Measurements from ENCODE around the gene FOLH1.
"Not testable (repeated sequence)": the region's sequence is repeated elsewhere in the genome, so short reads cannot be mapped to it uniquely, and the experiment has no call there.

DNA sequence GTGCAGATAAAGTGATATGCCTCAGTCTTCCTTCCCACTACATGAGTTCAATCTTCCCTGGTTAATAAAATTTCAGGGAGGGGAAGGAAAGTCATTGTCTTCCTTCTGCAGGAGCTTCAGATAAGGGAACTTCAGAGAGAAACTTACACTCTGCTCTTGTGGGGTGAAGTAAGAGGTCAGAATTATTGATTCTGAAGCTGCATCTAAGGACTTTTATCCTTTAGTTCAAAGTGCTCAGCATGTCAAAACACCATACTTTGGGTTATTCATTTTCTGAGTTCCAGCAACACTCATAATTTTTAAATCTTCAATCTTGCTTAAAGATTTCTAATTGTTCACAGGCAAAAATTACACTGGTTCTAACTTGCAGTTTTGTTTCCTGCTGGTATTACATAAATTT lies 33.0 kb downstream of the FOLH1 start:
- TF ChIP-seq, protein P1, sequence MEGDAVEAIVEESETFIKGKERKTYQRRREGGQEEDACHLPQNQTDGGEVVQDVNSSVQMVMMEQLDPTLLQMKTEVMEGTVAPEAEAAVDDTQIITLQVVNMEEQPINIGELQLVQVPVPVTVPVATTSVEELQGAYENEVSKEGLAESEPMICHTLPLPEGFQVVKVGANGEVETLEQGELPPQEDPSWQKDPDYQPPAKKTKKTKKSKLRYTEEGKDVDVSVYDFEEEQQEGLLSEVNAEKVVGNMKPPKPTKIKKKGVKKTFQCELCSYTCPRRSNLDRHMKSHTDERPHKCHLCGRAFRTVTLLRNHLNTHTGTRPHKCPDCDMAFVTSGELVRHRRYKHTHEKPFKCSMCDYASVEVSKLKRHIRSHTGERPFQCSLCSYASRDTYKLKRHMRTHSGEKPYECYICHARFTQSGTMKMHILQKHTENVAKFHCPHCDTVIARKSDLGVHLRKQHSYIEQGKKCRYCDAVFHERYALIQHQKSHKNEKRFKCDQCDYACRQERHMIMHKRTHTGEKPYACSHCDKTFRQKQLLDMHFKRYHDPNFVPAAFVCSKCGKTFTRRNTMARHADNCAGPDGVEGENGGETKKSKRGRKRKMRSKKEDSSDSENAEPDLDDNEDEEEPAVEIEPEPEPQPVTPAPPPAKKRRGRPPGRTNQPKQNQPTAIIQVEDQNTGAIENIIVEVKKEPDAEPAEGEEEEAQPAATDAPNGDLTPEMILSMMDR (IDR thresholded peaks at IDR 0.05): not testable (repeated sequence)
- not testable (repeated sequence) for TF ChIP-seq POLR2AphosphoS5, EP300 (IDR thresholded peaks at IDR 0.05)
